ENCODE data around the gene SAMD4B. TPM values are rescaled to one million over a fixed set of nuclear protein-coding genes. Genes with fewer than 3 reads are reported as not detected.

The SAMD4B gene
- total RNA-seq, 4 donors from 2014 or later: 49.1 to 131 (median 75.2) TPM

GRCh38 chr19:39314016-39314728 is 28.0 kb upstream of the SAMD4B start:
- Histone ChIP-seq H3K4me3 (no peak overlapping the region), H3K27ac (no peak overlapping the region), H3K9me3 (no peaks in the 10 kb centered on the region), H3K36me3 (peaks cover 0 to 22% (median 0%) of the 10 kb centered on the region in 3 donors), H3K27me3 (peaks cover 0 to under 1% (median 0%) of the 10 kb centered on the region in 4 donors), H3K4me1 (no peaks in the 10 kb centered on the region)
- DNase-seq: no peak
- intact Hi-C loops (cut with DNase I): no loop called here
- no peak for TF ChIP-seq CTCF (IDR thresholded peaks at IDR 0.05)
- no peak for TF ChIP-seq POLR2A (IDR thresholded peaks at IDR 0.05)
- 97% methylated on average over 21 to 22 of the region's 64 CpGs for WGBS, 2 donors

GRCh38 chr19:39315933-39316332 is 26.3 kb upstream of the SAMD4B start:
- intact Hi-C loops (cut with DNase I): no loop called here
- peaks cover 0 to 22% (median 0%) of the 10 kb centered on the region in 3 donors for H3K36me3 ChIP-seq
- no peak overlapping the region for H3K27ac ChIP-seq
- H3K27me3 ChIP-seq: peaks cover 0 to 3% (median 0%) of the 10 kb centered on the region in 4 donors
- H3K4me1 ChIP-seq: peaks cover 4 to 13% (median 8%) of the 10 kb centered on the region in 3 donors
- no peak for TF ChIP-seq CTCF (IDR thresholded peaks at IDR 0.05)
- TF ChIP-seq POLR2A (IDR thresholded peaks at IDR 0.05): no peak
- no peak overlapping the region for H3K4me3 ChIP-seq
- WGBS, 2 donors: 86 to 90% methylated on average over 1 of the region's 1 CpG
- DNase-seq: no peak
- H3K9me3 ChIP-seq: no peaks in the 10 kb centered on the region

GRCh38 chr19:39316627-39317321 is 25.4 kb upstream of the SAMD4B start:
- Histone ChIP-seq H3K4me1 (peaks cover 4 to 16% (median 8%) of the 10 kb centered on the region in 3 donors), H3K9me3 (no peaks in the 10 kb centered on the region), H3K36me3 (peaks cover 0 to 22% (median 0%) of the 10 kb centered on the region in 3 donors), H3K27ac (no peak overlapping the region), H3K4me3 (no peak overlapping the region), H3K27me3 (peaks cover 0 to 3% (median 0%) of the 10 kb centered on the region in 4 donors)
- intact Hi-C loops (cut with DNase I): no loop called here
- 73 to 80% methylated on average over 7 to 12 of the region's 12 CpGs for WGBS, 2 donors
- DNase-seq: no peak
- TF ChIP-seq CTCF (IDR thresholded peaks at IDR 0.05) (no peak), POLR2A (IDR thresholded peaks at IDR 0.05) (no peak)

GRCh38 chr19:39317476-39317875 is 24.7 kb upstream of the SAMD4B start:
- intact Hi-C loops (cut with DNase I): no loop called here
- no peak for TF ChIP-seq POLR2A (IDR thresholded peaks at IDR 0.05)
- TF ChIP-seq CTCF (IDR thresholded peaks at IDR 0.05): no peak
- no peaks in the 10 kb centered on the region for H3K9me3 ChIP-seq
- WGBS, 2 donors: 87 to 90% methylated on average over 4 of the region's 4 CpGs
- H3K27me3 ChIP-seq: peaks cover 0 to 3% (median 0%) of the 10 kb centered on the region in 4 donors
- no peak overlapping the region for H3K27ac ChIP-seq
- peaks cover 4 to 16% (median 8%) of the 10 kb centered on the region in 3 donors for H3K4me1 ChIP-seq
- peaks cover 0 to 22% (median 0%) of the 10 kb centered on the region in 3 donors for H3K36me3 ChIP-seq
- DNase-seq: no peak
- H3K4me3 ChIP-seq: no peak overlapping the region

- WGBS, 2 donors: 88 to 90% methylated on average over 3 of the region's 5 CpGs
- H3K4me1 ChIP-seq: peaks cover 4 to 16% (median 8%) of the 10 kb centered on the region in 3 donors
- no peak for DNase-seq
- peaks cover 0 to 22% (median 0%) of the 10 kb centered on the region in 3 donors for H3K36me3 ChIP-seq
- H3K9me3 ChIP-seq: no peaks in the 10 kb centered on the region
- no peak overlapping the region for H3K4me3 ChIP-seq
- H3K27ac ChIP-seq: no peak overlapping the region
- H3K27me3 ChIP-seq: peaks cover 0 to 3% (median 0%) of the 10 kb centered on the region in 4 donors
- intact Hi-C loops (cut with DNase I): no loop called here
- TF ChIP-seq CTCF (IDR thresholded peaks at IDR 0.05) (no peak), POLR2A (IDR thresholded peaks at IDR 0.05) (no peak)
Observed at GRCh38 chr19:39318071-39318470, 24.1 kb upstream of the SAMD4B start.
